Bronchial epithelial cell (primary cell): Measurements from ENCODE around the gene MTFMT. TPM values are rescaled to one million over a fixed set of nuclear protein-coding genes. Genes with fewer than 3 reads are reported as not detected.

Source experiments
- DNase-seq: peaks from one replicate; pipeline ENCODE4 v3.0.0-alpha.2; 2010; ENCODE audit warnings: low read depth
- FAIRE-seq: peaks from 2 replicates; lab custom pipeline; 2011; peaks lifted over from hg19 to GRCh38; lab: Jason Lieb, UNC
- H3K27me3 ChIP-seq: 2 replicates; pipeline ENCODE4 v1.5.1; 2011; ENCODE audit warnings: low read length; ENCODE audit not compliant: control insufficient read depth, insufficient read depth
- H3K36me3 ChIP-seq: 2 replicates; pipeline ENCODE4 v1.5.1; 2011; ENCODE audit warnings: low read length; ENCODE audit not compliant: control insufficient read depth, insufficient read depth
- H3K4me3 ChIP-seq: 2 replicates; pipeline ENCODE4 v1.5.1; 2011; ENCODE audit warnings: mild to moderate bottlenecking, low read depth, low read length, control low read depth
- total RNA-seq: library from RNA; depleted of rRNA; stranded (reverse); fragments of >200 nt; gene quantifications from 2 replicates; pipeline ENCODE4 v1.2.1, GENCODE V29; 2014
- TF ChIP-seq, protein P1 (sequence below): IDR thresholded peaks from 2 replicates; pipeline ENCODE4 v1.5.1; 2011; ENCODE audit warnings: mild to moderate bottlenecking, moderate library complexity, low read length, control low read depth, inconsistent platforms; ENCODE audit not compliant: insufficient read depth, severe bottlenecking

Gene MTFMT
- total RNA-seq, 1 donor from 2014 or later: 17.4 TPM

DNA sequence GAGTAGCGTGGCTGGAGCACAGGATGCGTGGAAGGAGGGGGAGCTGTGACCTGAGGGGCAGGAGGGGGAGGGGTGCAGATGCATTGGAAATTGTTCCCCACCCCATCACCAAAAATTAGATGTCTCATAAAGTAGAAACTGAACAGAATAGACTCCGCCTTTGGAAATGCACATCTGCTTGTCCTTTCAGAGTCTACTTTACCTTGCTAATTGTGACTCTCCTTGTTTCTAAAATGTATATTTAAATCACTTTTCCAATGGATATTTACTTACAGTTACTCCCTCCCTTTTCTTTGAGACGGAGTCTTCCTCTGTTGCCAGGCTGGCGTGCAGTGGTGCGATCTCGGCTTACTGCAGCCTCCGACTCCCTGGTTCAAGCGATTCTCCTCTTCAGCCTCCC, 70.3 kb downstream of the MTFMT start:
- Histone ChIP-seq H3K4me3 (no peak overlapping the region), H3K27me3 (no peaks in the 10 kb centered on the region), H3K36me3 (peaks cover 8% of the 10 kb centered on the region)
- FAIRE-seq: no peak
- no peak for DNase-seq
- TF ChIP-seq, protein P1, sequence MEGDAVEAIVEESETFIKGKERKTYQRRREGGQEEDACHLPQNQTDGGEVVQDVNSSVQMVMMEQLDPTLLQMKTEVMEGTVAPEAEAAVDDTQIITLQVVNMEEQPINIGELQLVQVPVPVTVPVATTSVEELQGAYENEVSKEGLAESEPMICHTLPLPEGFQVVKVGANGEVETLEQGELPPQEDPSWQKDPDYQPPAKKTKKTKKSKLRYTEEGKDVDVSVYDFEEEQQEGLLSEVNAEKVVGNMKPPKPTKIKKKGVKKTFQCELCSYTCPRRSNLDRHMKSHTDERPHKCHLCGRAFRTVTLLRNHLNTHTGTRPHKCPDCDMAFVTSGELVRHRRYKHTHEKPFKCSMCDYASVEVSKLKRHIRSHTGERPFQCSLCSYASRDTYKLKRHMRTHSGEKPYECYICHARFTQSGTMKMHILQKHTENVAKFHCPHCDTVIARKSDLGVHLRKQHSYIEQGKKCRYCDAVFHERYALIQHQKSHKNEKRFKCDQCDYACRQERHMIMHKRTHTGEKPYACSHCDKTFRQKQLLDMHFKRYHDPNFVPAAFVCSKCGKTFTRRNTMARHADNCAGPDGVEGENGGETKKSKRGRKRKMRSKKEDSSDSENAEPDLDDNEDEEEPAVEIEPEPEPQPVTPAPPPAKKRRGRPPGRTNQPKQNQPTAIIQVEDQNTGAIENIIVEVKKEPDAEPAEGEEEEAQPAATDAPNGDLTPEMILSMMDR: no peak

DNA sequence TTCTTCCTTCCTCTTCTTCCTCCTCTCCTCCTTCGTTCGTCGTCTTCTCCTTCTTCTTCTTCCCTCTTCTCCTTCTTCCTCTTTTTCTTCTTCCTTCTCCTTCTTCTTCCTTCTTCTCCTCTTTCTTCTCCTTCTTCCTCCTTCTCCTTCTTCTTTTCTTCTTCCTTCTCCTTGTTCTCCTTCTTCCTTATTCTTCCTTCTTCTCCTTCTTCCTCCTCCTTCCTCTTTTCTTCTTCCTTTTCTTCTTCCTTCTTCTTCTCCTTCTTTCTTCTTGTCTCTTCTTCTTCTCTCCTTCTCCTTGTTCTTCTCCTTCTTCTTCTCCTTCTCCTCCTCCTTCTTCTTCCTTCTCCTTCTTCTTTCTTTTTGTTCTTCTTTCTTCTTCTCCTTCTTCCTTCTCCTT, 75.0 kb downstream of the MTFMT start:
- H3K36me3 ChIP-seq: no peaks in the 10 kb centered on the region

DNA sequence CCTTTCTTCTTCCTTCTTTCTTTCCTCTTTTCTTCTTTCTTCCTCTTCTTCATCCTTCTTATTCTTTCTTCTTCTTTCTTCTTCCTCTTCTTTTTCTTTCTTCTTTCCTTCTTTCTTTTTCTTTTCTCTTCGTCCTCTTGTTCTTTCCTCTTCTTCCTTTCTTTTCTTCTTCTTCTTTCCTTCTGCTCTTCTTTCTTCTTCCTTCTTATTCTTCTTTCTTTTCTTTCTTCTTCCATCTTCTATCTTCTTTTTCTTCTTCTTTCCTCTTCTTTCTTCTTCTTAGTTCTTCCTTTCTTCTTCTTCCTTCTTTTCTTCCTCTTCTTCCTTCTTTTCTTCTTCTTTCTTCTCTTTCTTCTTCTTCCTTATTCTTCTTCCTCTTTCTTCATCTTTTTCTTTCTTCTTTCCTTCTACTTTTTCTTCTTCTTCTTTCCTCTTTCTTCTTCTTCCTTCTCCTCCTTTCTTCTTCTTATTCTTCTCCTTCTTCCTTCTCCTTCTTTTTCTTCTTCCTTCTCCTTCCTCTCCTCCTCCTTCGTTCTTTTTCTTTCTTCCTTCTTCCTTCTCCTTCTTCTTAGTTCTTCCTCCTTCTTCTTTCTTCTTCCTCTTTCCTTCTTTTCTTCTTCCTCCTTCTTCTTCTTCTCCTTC, 77.5 kb downstream of the MTFMT start:
- no peak for FAIRE-seq
- Histone ChIP-seq H3K36me3 (no peaks in the 10 kb centered on the region), H3K4me3 (no peak overlapping the region), H3K27me3 (no peaks in the 10 kb centered on the region)
- TF ChIP-seq, protein P1: no peak
- DNase-seq: no peak

More for the DNA sequence above, 75.0 kb downstream of the MTFMT start:
- Histone ChIP-seq H3K4me3 (no peak overlapping the region), H3K27me3 (no peaks in the 10 kb centered on the region)
- TF ChIP-seq, protein P1: no peak
- DNase-seq (no peak), FAIRE-seq (no peak)

Other genes with a start within 250 kb of the MTFMT start
- gene PIF1, start 204.0 kb downstream of the MTFMT start, total RNA-seq: 0.26 and 0.51 TPM in 2 replicates
- gene PLEKHO2, start 187.7 kb downstream of the MTFMT start, total RNA-seq: 4.2 and 5.9 TPM in 2 replicates
- gene ANKDD1A, start 117.7 kb downstream of the MTFMT start, total RNA-seq: 3.2 and 4.0 TPM in 2 replicates
- gene SPG21, start 39.7 kb downstream of the MTFMT start, total RNA-seq: 72.6 and 95.8 TPM in 2 replicates
- gene SLC51B, start 15.7 kb upstream of the MTFMT start, total RNA-seq: not detected in 2 replicates
- not detected in 2 replicates for gene RASL12, start 38.4 kb upstream of the MTFMT start, total RNA-seq
- gene KBTBD13, start 47.1 kb upstream of the MTFMT start, total RNA-seq: not detected in 2 replicates
- 1.3 and 2.0 TPM in 2 replicates for gene UBAP1L, start 85.6 kb upstream of the MTFMT start, total RNA-seq
- 10.0 and 10.3 TPM in 2 replicates for gene PDCD7, start 104.2 kb upstream of the MTFMT start, total RNA-seq
- 45.3 and 67.5 TPM in 2 replicates for gene CLPX, start 155.7 kb upstream of the MTFMT start, total RNA-seq
- gene CILP, start 181.8 kb upstream of the MTFMT start, total RNA-seq: under 0.01 TPM in 2 replicates